CD4-positive, alpha-beta T cell treated with Interferon alpha-2 for 1 hour (primary cell): ENCODE data around the gene CGB7.

ENCODE experiments used
- DNase-seq, 2 donors: peaks; one replicate each; pipeline ENCODE4 v3.0.0-alpha.2; 2020 to 2022

Gene CGB7

DNA sequence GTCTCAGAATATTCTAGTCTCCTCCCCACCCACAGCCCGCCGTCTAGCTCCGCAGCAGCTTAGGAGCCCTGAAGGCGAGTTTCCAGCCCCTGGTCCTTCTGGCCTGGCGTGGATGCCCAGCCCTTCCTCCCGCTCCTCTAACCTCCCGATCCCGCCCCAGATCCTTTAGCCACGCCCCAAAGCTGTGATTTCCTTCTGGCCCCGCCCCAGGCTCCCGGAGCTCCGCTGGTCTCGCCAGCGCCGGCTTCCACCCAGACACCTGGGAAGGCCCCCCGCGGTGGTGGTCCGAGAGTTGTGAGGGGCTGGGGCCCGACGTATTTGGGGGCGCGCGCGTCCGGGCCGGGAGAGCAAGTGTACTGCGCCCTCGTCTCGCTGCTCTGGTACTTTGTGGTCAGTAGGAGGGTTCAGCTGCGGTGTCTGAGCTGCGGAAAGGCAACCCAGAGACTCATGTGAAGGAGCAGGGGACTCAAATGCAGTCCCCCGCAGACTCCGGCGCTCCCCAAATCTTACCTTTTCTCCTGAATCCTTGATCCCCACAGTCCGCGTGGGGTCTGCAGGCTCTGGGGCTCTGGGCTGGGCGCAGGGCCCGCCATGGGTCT lies at the start of gene CGB7:
Gene CGB7, minus strand, starts transcription at position 114 of the 599 bp plus-strand sequence. CDS start 2,374 bp downstream, outside the sequence.
- DNase-seq = peak; percentile 13 to 45

DNA sequence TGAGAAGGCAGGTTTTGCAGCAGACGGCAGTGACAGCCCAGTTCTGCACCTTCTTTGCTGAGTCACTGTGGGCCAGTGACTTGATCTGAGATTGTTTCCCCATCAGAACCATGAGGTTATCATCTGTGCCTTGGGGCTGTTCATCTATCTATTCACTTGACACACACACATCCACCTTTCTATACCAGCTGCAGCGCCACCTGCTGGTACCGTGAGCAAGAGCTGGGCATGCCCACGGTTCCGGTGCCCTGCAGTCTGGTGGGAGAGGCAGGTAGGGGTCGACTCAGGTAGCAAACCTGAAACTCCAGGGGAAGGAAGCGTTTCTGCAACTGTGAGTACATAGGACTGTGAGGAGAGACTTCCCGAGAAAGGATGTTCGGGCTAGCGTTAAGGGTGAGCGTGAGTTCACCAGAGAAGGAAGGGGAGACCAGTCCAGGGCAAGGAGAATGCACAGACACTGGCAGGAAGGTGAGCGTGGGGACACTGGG lies 49.1 kb upstream of the CGB7 start:
- peak; percentile 62 to 72 for DNase-seq

DNA sequence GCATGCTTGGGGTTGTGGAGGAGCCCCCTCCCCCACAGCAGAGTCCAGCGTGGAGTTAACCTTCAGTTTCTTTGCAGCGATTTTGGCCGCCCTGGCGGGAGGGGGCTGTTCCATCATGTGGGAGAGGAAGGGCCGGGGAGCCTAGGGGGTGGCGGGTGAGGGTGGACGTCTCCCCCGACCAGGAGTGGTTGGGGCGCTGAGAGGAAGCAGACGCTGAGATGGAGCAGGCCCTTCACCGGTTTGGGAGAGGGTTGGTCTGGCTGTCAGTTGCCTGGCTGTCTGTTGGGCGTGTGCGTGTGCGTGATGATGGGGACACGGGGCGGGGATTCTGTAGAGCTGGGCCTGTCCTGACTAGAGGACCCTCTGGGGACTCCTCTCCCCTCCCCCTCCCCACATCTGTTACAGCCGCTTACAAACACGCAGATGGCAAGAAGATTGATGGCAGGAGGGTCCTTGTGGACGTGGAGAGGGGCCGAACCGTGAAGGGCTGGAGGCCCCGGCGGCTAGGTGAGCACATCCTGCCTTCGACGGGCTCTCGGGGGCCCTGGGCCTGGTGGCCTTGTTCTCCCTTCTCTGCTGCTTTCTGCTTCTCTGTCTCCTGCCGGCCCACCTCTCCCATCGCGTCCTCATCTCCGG lies 46.8 kb upstream of the CGB7 start:
- no peak for DNase-seq

DNA sequence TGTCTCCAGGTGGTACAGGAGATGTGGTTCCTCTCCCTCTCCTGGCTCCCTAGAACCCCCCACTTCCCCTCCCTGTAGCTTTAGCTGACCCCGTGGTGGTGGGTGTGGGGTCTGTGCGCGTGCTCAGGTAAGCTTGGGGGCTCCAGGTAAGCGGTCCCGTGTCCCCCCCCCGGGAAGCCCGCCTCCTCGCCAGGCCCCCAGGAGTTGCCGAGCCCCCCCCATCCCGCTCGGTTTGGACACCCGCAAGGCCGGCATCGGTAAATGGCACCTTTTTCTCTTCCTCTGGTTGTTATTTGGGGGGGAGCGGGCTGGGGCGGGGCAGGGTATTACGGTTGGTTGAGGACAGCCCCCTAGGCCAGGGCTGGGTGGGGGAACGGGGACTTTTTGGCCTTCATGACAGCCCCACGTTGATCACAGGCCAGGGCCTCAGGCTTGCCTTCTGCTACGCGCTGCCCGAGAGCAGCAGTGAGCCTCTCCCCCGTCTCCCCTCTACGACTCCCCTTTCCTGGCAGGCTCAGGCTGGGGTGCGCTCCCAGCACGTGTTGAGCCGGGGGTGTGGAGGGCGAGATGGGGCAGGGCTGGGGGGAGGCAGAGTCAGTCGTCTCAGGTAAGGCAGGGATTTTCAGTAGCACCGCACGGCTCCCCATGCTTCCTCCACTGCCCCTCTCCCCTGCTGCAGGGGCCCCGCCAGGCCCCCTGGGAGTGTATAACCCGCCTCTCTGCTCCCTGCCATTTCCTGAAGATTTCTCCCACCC lies 46.0 kb upstream of the CGB7 start:
- DNase-seq = no peak

DNA sequence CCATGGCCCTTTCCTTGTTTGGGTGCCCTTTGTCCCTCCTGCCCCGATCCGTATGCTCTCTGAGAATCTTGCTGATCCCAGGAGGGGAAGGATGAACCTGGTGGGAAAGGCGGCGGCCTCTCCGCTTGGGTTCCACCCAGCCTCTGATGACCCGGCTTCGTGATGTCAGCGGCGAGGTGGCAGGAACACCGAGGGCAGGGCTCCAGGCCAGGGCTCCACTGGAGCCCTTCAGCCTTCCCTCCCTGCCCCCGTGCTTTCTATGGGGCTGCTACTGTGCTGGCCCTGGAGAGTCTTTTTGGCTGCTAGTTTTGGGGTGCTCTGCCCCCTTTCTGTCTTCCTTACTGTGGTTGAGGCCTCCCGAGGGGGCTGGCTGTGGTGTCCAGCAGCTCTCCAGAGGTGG lies 44.8 kb upstream of the CGB7 start:
- no peak for DNase-seq

DNA sequence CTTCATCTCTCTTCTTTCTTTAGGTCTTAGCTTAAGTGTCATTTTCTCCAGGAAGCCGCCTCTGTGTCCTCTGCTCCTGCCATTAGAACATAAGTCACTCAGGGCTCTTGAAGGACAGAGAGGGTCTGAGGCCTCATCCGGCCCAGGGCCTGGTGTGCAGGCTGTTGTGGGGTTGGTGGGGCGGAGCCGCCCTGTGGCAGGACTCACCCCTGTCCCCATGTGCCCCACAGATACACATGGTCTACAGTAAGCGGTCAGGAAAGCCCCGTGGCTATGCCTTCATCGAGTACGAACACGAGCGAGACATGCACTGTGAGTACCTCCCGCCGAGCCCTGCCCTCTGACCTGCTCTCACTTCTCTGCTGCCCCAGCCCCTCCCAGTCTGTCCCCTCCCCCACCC lies 43.6 kb upstream of the CGB7 start:
- no peak for DNase-seq

DNA sequence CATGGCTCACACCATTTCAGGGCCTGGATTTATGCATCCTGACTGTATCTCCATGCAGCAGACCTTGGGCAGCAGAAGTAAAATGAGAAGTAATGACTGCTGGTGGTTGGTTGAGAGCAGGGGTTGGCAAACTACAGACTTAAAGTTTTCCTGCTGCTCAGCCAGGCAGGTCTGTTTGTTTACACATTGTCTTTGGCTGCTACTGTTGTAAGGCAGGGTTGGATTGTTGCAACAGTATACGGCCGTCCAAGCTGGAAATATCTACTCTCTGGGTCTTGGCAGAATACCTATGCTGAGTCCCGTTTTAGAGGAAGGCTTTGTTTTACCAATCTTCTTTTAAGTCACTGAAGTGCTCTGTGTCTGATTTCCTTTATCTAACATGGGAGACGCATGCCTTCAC lies 41.2 kb upstream of the CGB7 start:
- no peak for DNase-seq

DNA sequence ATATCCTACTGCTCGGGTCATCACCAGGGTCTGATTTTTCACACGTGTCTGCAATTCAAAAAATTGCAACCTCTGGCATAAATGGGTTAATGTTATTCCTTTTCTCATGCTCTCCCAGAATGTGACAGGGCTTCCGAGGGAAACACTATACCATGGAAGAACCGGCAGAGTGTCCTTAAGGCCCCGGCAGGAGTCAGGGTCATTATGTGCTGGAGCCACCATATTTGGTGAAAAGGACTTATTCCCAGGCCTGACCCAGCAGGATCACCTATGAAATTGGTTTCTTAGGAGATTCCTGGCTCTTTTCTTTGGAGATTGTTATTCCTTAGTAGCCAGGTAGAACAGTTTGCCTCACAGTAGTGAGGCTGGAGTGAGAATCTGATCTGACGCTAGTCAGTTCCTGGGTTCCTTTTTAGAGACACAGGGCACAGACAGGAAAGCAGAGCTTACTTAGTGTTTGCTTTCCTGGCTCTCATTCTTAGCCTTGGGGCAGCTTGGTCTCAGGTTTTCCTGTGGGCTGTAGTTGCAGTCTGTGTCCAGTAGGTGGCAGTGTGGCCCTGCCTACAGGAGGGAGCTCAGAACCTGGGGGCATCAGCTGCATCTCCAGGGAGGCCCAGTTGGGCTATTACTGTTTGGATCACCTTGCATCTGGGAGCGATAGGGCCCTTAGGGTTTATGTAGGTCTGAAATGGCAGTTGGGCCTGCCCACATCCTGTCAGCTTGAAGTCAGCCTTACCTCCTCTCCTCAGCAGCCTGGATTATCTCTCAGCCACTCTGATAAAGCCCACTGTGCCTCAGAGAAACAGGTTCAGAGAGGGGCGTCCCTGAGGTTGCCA lies 40.1 kb upstream of the CGB7 start:
- DNase-seq = peak; percentile 76 to 84

DNA sequence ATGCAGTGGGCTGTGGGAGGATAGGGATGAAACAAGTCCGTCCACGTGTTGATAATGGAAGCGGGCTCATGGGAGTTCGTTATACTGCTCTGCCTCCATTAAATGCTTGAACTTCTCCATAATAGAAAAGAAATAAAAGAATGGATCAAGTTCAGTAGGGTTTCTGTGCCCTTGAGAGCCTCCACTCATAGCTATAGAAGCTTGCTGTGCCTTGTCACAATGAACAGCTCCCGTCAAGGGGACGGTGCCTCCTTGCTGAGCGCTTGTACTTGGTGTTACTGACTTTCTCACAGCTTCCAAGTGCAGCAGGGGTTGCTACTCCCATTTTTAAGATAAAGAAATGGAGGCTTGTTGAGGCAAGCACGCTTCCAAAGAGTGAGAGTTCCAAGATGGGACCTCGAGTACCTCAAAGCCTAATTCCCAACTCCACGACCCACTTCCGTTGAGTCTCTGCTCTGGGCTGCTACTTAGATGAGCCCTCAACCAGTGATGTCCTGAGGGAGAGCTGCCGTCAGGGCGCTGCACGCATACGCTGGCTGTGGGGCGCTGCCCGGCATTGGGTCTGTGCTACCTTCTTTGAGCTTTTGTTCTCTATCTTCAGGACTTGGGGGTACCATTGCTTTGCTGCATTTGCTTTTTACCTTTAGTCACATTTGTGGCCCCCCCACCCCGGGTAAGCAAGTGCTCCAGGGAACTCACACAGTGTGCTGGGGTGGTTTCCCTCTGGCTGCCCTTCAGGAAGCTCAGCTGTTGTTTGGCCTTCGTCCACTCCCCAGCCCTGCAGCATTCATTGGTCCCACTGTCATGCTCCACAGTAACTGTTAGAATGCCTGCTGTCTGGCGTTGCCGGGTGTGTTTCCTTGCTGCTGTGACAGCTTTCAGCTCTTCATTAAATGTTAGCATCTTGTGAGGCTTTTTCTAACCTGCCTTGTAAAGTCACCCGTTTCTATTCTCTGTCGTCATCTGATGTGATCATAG lies 37.2 kb upstream of the CGB7 start:
- DNase-seq = no peak

DNA sequence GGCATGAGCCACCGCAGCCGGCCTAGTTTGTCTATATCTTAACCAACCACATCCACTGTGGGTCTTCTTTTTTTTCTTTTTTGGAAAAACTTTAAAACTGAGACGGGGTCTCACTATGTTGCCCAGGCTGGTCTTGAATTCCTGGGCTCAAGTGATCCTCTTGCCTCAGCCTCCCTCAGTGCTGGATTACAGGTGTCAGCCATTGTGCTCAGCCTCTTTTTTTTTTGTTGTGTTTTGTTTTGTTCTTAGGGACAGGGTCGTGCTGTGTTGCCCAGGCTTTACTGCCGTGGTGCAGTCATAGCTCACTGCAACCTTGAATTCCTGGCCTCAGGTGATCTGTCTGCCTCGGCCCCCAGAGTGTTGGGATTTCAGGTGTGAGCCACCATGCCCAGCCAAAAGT lies 35.1 kb upstream of the CGB7 start:
- DNase-seq = no peak

DNA sequence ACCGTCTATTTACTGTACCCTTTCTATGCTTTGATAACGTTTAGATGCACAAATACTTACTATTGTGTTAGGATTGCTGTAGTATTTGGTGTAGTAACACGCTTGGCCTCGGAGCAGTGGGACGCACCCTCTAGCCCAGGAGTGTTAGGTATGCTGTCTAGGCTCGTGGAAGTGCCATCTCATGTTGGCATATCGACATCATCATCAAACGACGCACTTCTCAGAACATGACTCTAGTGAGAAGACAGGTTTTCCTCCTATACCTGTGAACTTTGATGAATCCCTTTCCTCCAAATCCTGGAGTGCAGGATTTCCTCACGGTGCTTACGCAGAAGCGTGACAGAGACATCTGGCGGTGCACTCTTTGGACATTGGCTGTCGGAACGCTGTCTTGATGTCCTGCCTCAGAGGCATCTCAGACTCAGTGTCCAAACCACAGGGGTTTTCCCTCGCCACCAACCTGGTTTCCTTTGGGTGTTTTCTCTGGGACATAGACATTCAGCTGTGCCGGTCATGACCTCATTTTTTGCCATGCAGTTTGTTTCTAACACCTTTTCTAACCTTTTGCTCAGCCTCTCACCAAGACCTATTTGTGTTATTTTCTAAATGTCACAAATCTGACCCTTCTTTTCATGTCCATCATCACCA lies 34.0 kb upstream of the CGB7 start:
- DNase-seq = no peak

DNA sequence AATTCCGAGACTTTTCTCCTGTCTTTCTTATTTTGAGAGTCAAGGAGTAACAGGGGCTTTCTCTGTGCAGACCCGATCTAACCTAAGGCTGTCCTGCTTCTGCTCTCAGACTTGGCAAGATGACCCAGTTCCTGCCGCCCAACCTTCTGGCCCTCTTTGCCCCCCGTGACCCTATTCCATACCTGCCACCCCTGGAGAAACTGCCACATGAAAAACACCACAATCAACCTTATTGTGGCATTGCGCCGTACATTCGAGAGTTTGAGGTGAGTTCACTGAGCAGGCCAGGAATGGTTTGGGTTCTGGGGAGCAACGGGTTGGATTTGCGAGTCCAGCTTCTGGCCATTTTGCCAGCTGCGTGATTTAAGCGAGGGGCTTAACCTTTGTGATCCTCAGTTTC lies 28.7 kb upstream of the CGB7 start:
- DNase-seq = no peak

DNA sequence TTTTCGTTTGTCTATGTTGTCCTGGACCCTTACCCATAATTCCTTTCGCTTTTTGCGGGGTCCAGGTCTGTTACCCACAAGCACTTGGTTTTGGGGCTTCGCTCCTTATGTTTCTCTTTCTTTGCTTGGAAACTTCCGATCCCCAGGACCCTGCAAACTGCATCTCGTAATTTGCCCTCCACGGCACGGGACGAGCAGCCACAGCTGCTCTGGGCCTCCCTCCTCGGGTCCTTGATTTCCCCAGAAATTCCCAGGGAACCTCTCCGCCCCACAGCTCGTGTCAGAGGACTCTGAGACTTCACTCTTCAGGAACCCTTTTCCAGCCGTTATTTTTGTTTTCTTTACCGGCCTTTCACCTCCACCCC lies 28.3 kb upstream of the CGB7 start:
- DNase-seq = no peak

DNA sequence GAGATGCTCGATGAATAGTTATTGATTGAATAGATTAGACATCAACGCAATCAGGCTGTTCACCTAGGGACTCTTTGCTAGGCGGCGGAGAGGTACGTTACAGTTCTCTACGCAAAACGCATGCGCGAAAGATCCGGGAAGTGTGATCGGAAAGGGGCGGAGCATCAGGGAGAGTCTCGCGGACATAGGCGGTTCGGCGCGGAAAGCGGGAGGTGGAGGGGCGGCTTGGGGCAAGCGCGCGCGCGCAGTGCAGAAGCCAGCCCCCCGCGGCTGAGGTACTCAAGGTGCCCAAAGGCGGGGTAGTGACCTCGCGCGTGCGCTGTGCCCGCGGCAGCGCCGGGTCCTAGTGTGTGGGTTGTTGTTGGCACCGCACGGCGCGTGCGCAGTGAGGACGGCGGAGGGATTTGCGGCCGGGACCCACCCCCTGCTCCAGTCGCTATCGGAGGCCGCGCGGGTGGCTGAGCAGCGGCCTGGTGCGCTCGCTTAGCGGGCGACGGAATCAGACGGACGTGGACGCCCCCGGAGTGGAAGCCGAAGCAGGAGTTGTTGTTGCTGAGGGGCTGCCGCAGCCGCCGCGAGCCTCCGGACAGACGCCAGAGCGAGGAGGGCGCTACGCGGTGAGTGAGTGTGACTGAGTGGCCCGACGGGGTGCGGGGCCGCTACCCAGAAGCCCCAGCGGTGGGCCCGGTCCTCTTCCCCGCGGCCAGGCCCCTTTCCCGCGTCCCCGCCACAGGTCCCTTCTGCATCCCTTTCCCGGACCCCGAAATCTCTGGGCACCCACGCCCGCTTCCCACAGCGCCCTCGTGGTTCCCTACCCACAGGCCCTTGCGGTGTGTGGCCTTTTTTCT lies 27.7 kb upstream of the CGB7 start, which contains the start of gene SNRNP70:
Gene SNRNP70, plus strand, starts transcription at position 432 of the 848 bp plus-strand sequence. CDS start 964 bp downstream, outside the sequence.
- DNase-seq = peak; percentile 100

DNA sequence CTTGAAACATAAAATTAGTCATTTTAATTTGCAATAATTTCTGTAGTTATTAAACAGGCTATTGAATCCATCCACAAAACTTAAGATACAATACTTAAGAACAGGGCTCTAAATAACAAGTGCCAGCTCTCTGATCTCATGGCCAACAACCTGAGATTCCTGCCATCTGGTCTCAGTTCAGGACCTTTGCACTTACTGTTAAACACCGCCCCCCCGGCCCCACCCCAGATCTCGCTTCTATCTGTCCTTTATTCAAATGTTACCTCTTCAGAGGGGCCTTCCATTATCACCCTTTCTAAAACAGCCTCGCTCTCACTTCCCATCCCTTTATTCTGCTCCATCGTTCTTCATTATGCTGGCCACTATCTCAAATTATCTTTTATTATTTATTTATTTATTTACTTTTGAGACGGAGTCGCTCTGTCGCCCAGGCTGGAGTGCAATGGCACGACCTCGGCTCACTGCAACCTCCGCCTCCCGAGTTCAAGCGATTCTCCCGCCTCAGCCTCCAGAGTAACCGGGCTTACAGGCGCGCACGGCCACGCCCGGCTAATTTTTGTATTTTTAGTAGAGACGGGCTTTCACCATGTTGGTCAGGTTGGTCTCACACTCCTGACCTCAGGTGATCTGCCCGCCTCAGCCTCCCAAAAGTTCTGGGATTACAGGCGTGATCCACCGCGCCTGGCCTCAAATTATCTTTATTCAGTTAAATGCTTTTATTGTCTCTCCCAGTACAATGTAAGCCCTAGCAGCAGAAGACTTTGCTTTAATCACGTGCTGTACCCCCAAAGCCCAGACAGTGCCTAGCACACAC lies 26.9 kb upstream of the CGB7 start:
- no peak for DNase-seq

DNA sequence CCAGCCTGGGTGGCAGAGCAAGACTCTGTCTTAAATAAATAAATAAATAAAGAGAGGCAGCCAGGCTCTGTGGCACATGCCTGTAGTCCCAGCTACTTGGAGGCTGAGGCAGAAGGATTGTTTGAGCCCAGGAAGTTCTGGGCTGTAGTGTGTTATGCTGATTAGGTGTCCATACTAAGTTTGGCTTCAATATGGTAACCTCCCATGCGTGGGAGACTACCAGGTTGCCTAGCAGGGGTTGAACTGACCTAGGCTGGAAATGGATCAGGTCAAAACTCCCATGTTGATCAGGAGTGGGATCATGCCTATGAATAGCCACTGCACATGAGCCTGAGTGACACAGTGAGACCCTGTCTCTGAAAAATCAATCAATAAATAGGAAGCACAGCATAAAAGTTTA lies 23.7 kb upstream of the CGB7 start:
- no peak for DNase-seq

DNA sequence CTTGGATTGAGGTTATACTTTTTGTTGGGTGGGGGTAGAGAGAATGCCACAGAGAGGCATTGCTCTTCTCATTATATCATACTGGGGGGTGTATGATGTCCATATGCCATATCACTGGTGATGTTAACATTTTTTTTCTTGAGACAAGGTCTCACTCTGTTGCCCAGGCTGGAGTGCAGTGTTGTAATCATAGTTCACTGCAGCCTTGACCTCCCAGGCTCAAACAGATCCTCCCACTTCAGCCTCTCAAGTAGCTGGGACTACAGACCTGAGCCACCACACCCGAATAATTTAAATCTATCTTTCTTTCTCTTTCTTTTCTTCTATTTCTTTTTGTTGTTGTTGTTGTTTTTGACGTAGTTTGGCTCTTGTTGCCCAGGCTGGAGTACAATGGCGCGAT lies 22.8 kb upstream of the CGB7 start:
- DNase-seq = no peak

DNA sequence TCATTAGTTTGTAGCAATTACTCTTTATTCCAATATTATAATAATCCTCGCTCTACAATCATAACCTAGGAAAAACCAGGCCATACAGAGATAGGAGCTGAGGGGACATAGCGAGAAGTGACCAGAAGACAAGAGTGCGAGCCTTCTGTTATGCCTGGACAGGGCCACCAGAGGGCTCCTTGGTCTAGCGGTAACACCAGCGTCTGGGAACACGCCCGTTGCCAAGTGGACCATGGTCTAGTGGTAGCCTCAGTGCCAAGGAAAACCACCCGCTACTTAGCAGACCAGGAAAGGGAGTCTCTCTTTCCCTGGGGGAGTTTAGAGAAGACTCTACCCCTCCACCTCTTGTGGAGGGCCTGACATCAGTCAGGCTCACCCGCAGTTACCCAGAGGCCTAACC lies 17.3 kb upstream of the CGB7 start:
- DNase-seq = peak; percentile 32 to 35
